ENCODE data around the gene FIZ1. TPM values are rescaled to one million over a fixed set of nuclear protein-coding genes. Genes with fewer than 3 reads are reported as not detected.
A peak's percentile ranks its signal among the peaks of the same experiment; 100 is the strongest.

Gene FIZ1
- total and polyA plus RNA-seq, 2 donors from 2014 or later = 11.9 to 17.9 TPM

DNA sequence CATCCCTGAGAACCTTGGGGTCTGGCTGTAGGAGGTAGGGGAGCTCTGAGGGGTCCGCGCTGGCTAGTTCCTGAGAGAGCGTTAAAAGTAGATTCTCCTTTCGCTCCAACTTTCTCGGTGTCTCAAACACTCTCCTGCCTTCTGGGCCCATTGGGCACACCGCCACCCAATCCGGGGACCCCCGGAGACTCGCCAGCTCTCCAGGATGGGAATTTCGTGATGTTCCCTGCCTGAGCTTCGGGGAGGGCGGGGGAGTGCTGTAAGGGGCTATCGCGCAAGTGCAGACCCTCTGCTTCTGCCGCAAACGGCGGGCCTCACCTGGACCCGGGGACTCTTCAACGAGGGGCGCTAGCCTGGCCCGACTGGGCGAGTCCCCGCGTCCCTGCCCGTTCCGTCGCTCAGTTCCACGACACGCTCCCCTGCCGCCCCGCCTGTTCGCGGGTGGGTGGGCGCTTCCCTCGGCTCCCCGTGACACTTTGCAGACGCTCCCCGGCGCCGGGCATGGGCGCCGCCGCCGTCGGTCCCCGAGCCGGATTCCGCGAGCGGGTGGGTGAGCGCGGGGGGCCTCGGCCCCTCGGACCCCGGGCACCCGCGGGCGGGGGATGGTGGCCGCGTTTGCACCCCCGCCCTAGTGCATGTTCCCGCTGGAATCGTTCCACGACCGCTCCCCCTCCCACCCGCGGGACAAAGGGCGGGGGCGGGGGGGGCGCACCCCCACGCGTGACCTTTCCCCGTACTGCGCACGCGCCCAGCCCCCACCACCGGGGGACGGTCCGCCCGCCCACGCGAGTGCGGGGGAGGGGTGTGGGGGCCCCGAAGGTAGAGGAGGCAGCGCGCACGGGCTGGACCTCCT lies 48.6 kb upstream of the FIZ1 start, which contains the start of gene CCDC106:
TSS of gene CCDC106 (plus strand) at position 481 of the 853 bp plus-strand sequence. CDS start 835 bp downstream, outside the sequence.
- peak within 1 kb of the TSS; percentile 58 to 84 (median 65) for H3K4me3 ChIP-seq (ENCODE audit: low read length in 3 of 3)
- no peaks in the 10 kb centered on the region for H3K27me3 ChIP-seq (ENCODE audit: control insufficient read depth, insufficient read depth, low read length)
- H3K27ac ChIP-seq (ENCODE audit: low read depth in 2 of 2, low read length in 2 of 2) = peak within 1 kb of the TSS; percentile 52 to 89
- peak within 1 kb of the TSS; percentile 10 to 72 (median 72) for H3K9ac ChIP-seq (ENCODE audit: low read length in 3 of 3)
- H3K9me3 ChIP-seq (ENCODE audit: control insufficient read depth in 2 of 3, insufficient read depth in 1 of 3, low read length in 3 of 3) = no peaks in the 10 kb centered on the region
- DNase-seq (peak; percentile 86 to 91 (median 90)), FAIRE-seq (no peak)
- no peak for TF ChIP-seq CTCF (IDR thresholded peaks at IDR 0.05; ENCODE audit: borderline replicate concordance, extremely low read depth, insufficient read depth)
- peaks cover 0 to 32% (median 3%) of the 10 kb centered on the region in 3 donors for H3K4me1 ChIP-seq (ENCODE audit: control insufficient read depth in 2 of 3, insufficient read depth in 2 of 3, low read depth in 1 of 3, low read length in 3 of 3)
- no peaks in the 10 kb centered on the region for H3K36me3 ChIP-seq (ENCODE audit: control insufficient read depth in 2 of 3, insufficient read depth in 3 of 3, low read length in 3 of 3)
- intact Hi-C loops (cut with DNase I) = no loop called here

GRCh38 chr19:55646889-55647731 lies 47.8 kb upstream of the FIZ1 start:
- Histone ChIP-seq H3K27ac (ENCODE audit: low read depth in 2 of 2, low read length in 2 of 2) (peak overlapping the region; percentile 28 to 89), H3K4me1 (ENCODE audit: control insufficient read depth in 2 of 3, insufficient read depth in 2 of 3, low read depth in 1 of 3, low read length in 3 of 3) (peaks cover 0 to 39% (median 4%) of the 10 kb centered on the region in 3 donors), H3K9me3 (ENCODE audit: control insufficient read depth in 2 of 3, insufficient read depth in 1 of 3, low read length in 3 of 3) (no peaks in the 10 kb centered on the region), H3K4me3 (ENCODE audit: low read length in 3 of 3) (peak overlapping the region; percentile 41 to 84 (median 65)), H3K9ac (ENCODE audit: low read length in 3 of 3) (peak overlapping the region; percentile 5 to 72 (median 10)), H3K27me3 (ENCODE audit: control insufficient read depth, insufficient read depth, low read length) (no peaks in the 10 kb centered on the region), H3K36me3 (ENCODE audit: control insufficient read depth in 2 of 3, insufficient read depth in 3 of 3, low read length in 3 of 3) (no peaks in the 10 kb centered on the region)
- no peak for TF ChIP-seq CTCF (IDR thresholded peaks at IDR 0.05; ENCODE audit: borderline replicate concordance, extremely low read depth, insufficient read depth)
- FAIRE-seq = no peak
- intact Hi-C loops (cut with DNase I) = no loop called here
- peak in 1 of 5 donors; percentile 48 for DNase-seq

GRCh38 chr19:55645512-55645881 lies 46.2 kb upstream of the FIZ1 start:
- intact Hi-C loops (cut with DNase I) = no loop called here

More at GRCh38 chr19:55645512-55645881, 46.2 kb upstream of the FIZ1 start:
- FAIRE-seq (no peak), DNase-seq (peak in 1 of 5 donors; percentile 43)
- no peak for TF ChIP-seq CTCF (IDR thresholded peaks at IDR 0.05; ENCODE audit: borderline replicate concordance, extremely low read depth, insufficient read depth)
- Histone ChIP-seq H3K36me3 (ENCODE audit: control insufficient read depth in 2 of 3, insufficient read depth in 3 of 3, low read length in 3 of 3) (no peaks in the 10 kb centered on the region), H3K4me1 (ENCODE audit: control insufficient read depth in 2 of 3, insufficient read depth in 2 of 3, low read depth in 1 of 3, low read length in 3 of 3) (peaks cover 0 to 42% (median 4%) of the 10 kb centered on the region in 3 donors), H3K9ac (ENCODE audit: low read length in 3 of 3) (no peak overlapping the region), H3K9me3 (ENCODE audit: control insufficient read depth in 2 of 3, insufficient read depth in 1 of 3, low read length in 3 of 3) (no peaks in the 10 kb centered on the region), H3K27me3 (ENCODE audit: control insufficient read depth, insufficient read depth, low read length) (no peaks in the 10 kb centered on the region), H3K27ac (ENCODE audit: low read depth in 2 of 2, low read length in 2 of 2) (no peak overlapping the region), H3K4me3 (ENCODE audit: low read length in 3 of 3) (no peak overlapping the region)
